Measurements from ENCODE around the gene LRP1B. TPM values are rescaled to one million over a fixed set of nuclear protein-coding genes. Genes with fewer than 3 reads are reported as not detected.
A peak's percentile ranks its signal among the peaks of the same experiment; 100 is the strongest.

Gene LRP1B
- total RNA-seq, 1 experiment from 2014 or later: 0.11 TPM

DNA sequence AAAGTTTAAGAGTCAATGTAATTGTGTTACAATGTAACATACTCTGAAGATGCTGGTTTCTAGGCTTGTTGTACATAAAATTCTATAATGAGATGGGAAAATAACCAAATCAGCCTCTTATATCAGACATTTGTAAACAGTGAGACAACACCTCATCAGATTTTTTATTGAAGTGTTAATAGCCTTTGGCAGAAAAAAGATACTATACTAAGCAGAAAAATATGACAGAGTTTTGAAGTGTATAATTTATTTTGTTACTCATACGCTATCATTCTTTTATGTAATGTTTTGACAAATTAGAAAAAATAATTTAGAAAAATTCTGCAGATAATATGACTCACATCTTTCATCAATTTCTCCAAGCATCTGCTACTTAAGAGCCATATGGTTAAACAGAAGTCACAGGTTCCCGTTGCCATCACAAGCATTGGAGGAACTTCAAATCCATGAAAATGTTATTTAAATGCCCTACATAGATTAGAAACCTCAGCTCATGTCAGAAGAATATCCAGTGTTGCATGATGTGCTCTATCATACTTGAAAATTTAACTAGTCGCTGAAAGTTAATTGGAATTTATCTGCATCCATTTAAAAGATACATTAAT is 535.4 kb downstream of the LRP1B start:
- no peak for DNase-seq (ENCODE audit: low read depth)

DNA sequence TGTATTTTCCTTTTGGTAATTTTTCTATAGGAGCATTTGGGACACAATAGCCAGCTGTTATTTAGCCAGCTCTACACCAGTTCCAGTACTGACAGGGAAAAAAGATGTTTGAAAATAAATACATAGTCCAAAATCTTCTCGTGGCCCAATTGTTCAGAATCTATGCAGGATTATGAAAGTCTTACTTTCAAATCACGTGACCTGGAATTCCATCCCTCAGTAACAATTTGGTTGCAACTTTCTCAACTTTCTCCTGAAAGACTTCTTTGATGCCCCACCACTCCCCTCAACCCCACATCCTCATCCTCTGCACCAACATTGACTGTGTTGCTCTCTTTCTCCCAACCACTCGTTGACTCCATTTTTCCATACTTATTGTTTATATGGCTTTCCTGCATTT is 539.0 kb downstream of the LRP1B start:
- no peak for DNase-seq (ENCODE audit: low read depth)

DNA sequence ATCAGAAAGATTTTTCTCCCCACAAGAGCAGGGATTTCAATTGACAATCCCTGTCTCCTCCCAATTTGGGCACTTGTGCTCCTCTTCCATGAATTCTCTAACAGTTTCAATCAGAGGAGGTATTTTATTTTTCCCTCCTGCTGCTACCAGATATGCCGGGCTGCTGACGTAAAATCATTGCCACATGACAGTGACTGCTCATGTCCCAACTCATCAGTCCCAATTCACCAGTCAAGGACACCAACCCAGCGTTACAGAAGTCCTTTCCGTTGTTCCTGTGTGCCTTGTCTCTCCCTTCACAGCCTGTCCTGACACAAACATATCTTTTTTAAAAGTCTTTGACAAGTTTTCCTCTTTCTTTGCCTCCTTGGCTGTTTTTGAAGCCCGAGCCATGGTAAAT is 540.2 kb downstream of the LRP1B start:
- DNase-seq (ENCODE audit: low read depth): no peak

DNA sequence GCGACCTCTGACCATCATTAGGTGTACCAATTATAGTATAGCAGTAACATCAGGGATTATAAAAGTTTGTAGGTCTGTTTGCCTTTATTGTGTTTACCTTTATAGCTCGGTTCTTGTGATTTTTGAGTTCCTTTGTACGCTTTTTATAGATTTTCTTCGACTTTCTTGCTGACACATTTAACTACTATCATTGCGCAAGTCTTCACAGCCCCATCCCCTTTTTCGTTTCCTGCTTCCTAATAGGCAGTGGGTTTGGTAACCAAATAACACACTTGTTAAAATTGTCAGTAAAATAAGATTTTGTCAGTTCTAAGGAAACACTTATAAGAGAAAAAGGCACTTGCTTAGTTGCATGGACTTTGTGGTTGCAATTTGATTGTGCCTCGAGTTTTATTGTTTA is 541.5 kb downstream of the LRP1B start:
- no peak for DNase-seq (ENCODE audit: low read depth)

DNA sequence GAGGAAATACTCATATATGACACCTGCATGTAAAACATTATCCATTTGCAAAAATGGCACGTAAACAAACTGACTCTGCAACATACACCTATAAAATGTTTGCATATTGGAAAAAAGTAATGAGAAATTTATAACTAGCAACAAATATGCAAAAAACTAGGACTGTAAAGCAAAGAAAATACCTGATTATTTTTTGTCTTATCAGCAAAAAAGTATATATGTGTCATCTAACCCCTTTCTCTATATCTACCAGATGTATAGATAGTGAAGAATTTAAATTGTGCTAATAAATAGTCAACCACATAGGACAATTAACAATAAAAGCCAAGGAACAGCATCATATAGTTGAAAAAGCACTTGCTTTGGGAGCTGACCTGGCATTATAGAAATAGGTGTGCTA is 543.8 kb downstream of the LRP1B start:
- no peak for DNase-seq (ENCODE audit: low read depth)

DNA sequence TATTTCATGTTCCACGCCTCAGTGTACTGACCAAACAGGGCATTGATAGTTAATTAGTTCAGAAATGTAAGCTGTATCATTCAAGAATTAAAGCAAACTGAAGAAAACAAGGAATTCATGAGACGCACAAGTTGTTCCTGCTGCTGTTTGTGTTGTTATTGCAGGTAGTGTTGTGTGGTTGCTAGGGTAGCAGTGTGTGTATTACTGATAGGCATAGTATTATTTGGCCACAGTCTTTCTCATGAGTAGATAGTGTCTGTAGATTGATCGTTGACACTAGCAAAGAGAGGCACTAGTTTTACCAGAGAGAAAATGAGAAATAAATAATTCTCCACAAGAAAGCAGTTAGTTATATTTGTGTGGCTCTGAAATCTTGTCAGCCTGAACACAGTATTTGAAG is 548.6 kb downstream of the LRP1B start:
- no peak for DNase-seq (ENCODE audit: low read depth)

DNA sequence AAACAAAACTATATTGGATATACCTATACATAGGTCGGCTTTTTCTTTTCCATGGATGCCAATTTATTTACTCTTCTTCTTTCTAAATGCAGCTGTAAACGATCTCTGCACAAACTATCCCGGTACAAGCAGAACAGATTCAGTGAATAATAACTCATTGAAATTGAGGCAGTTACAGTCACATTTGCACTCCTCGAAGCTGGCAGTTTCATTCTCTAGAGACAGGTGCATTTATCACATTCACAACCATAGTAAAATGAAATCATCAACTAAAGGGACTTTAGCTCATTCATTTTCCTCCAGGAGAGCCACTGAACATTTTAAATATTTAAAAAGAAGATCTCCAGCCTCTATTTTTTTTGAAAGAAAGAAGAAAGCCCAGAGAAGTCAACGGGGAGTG is 551.7 kb downstream of the LRP1B start:
- DNase-seq (ENCODE audit: low read depth): no peak

DNA sequence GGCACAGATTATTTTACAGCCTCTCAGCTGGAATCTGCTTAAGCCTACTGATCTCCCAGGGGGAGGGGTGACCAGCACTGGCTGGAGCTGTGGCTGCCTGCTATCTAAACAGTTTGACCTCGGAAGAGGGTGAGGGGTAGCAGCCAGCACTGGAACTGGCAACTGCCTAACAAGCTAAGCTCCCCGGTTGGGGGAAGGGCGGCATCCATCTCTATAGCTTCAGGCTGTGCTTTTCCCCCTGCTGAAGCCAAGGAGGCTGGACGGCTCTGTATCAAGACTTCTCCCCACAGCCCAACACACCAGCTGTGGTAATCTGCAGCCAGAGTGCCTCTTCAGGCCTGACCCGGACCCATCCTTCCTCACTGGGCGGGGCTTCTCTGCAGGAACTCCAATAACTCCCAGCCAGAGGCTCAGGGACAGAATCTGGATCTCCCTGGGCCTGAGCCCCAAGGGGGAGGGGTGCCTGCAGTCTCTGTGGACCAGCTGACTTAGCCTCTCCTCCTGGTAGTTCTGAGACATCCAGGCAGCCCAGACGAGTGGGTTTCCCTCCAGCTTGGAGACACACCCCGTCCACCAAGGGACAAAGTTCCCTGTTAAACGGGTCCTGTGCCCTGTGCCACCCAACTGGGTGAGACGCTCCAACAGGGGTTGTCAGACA is 560.2 kb downstream of the LRP1B start:
- no peak for DNase-seq (ENCODE audit: low read depth)

DNA sequence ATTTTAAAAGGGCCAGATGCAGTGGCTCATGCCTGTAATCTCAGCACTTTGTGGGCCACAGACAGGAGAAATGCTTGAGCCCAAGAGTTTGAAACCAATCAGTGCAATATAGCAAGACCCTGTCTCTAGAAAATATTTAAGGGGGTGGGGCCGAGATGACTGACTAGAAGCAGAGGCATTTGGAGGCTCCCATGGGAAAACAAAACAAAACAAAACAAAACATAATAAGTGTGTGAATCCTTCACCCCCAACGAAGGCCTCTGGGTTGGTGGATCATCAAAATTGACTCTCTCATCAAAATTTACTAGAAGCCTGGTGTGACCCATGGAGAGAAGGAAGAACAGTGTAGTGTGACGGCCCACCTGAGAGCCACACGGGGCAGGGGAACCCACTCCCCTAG is 560.9 kb downstream of the LRP1B start:
- no peak for DNase-seq (ENCODE audit: low read depth)

DNA sequence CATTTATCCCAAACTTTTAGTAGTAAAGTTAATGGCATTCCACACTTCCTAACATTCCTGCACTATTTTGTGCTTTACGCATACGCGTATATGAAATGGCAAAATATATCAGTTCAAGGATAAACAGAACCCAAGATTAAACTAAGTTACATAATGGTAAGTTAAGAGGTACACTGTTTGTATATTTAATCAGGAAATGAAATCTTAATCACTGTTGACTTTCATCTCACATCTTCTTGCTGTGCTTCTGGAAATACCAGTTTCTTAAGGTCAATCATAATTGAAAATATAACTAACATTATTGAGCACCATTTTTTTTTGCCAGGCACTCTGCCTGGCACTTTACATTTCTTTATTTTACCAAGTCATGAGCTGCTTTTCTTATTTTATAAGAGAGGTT is 565.2 kb downstream of the LRP1B start:
- no peak for DNase-seq (ENCODE audit: low read depth)

DNA sequence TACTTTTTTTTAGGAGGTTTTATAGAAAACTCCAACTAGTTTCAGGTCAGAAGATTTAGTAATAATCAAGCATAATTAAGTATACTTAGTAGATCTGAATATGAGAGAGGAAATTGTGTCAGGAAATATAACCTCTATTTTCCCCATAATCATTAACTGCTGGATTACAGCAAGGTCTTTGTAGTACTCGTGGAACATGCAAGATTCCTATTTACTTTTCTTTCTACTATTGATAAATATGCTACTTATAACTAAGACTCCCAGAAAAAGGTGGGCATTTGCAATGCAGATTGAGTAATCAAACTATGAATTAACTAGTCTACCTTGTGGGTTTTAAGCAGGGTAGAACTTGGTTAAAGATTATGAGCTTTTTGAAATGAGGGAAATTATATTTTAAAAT is 570.1 kb downstream of the LRP1B start:
- DNase-seq (ENCODE audit: low read depth): no peak

DNA sequence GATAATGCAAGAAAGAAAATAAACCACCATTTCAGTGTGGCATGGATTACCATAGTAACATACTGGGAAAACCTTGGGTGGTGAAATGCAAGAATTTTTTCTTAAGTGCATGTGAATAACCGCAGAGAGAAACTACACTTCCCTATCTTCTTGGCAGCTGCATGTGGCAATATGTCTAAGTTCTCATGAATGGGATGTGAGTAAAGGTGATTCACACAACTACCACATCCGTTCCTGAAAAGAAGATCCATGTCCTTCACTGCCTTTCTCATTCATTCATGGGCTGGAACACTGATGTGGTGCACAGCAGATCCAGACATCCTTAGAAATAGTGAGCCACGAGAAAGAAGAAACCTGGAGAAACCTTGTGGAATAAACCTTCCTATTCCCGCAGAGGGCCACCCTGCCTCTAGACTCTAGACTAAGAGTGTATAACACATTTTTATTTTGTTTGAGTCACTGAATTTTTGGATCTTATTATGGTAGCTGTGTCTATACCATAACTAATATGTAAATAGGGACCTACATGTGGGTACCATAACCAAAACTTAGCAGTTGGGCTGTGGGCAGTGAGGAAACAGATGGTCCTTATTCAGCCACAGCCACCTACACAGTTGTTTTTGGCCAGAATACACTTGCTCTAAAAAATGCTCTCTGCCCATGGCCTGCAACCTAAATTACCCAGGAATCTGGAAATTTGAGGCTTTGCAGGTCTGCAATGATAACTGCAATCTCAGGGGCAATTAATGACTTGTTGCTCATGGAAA is 573.3 kb downstream of the LRP1B start:
- peak; percentile 93 for DNase-seq (ENCODE audit: low read depth)

DNA sequence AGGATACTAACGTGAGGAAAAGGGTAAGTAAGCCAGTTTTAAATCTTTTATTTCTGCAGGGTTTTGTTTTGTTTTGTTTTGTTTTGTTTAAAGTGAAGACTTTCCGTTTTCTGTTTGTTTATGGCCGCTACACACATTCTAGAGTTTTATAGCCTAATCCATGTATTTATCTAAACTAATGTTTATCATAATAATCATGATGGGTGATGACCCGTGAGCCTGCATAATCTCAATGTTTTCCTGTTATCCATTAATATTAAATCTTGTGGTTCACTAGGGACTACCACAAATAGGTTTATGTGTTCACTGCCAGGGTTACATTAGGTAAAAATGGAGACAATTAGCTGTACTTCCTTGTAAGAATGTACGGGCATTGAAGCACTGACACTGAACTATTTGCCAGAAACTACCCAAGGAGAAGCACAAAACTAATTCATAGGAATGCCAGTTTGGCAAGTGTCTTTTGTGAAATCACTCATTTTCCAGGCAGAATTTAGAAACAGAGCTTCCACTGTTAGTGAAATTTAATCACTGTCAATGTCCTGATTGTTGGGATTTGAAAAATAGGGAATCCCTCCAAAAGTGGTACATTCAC is 574.8 kb downstream of the LRP1B start:
- DNase-seq (ENCODE audit: low read depth): no peak

DNA sequence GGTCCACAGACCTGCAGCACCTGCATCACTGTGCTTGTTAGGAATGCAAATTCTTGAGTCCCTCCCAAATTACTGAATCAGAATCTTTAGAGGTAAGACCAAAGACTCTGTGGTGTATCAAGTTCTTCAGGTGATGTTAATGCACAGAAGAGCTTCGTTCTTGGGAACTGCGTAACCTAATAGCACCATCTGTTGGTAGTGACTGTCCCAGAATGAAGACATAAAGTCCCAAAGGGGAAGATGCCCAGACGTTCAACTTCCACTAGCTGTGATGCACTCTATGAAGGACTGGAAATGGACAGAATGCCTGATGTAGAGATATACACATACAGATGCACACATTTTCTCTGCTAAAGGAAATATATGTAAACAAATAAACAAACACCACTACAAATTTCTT is 576.0 kb downstream of the LRP1B start:
- DNase-seq (ENCODE audit: low read depth): peak; percentile 38

DNA sequence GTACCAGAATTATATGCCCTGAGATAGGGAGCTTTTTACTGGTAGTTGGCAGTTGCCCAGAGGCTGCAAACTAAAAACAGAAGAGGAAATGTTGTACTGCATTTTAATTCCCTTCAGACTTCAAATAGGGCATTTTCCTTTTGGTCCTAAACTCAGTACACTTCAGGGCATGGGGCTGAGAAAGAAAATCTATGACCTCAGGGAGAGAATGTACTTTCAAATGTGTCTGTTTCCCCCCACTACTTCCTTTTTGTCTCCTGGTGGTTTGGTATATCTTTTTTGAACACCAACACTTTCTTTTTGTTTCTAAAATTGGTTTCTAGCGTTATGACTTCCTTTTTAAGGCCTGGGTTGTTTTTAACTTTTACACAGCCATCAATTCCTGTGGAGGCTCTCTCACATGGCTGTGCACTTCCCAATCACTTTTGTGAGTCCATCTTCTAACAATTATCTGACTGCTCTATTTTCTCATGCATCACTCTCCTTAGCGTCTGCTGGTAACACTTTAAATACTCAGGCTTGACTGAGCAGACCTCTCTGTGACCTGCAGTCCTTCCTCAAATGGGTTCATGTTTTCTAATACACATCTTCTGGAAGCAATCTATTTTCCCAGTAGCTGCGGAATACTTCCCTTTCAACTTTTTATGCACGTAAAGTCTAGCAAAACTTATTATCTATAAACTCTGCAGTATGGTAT is 596.0 kb downstream of the LRP1B start:
- DNase-seq (ENCODE audit: low read depth): no peak

DNA sequence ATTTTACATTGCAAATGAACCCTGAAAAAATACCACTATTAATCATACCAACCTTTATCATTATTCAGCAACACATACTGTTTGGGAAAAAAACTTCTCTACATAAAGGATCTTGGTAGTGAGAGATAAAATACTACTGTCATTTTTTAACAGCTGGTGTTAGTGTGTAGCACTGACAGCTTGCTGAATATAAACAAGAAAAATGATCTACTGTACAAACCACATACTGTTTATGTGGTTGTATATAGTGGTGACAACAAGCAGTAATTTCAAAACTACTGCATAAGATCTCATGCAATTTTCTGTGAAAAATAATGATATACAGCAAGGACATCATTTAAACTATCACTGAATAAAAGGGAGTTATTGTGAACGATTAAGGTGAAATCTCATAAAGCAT is 601.2 kb downstream of the LRP1B start:
- DNase-seq (ENCODE audit: low read depth): peak; percentile 18

DNA sequence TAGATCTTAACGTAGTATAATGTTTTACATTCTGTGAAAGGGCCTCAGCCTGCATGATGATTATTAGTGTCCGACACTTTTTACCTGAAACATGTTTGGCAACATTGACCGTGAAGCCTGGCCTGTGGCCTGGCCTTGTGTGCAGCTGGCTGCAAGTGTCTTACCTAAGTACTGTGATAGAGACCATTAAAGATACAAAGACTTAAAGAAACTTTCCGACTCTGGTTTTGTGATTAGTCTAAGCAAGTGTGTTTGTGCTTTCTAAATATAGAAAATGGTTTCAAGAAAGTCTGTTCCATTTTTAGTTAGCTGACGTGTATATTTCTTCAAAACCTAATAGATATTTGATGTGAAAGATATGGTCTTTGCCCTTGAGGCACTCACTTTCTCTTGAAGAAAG is 601.8 kb downstream of the LRP1B start:
- DNase-seq (ENCODE audit: low read depth): no peak

DNA sequence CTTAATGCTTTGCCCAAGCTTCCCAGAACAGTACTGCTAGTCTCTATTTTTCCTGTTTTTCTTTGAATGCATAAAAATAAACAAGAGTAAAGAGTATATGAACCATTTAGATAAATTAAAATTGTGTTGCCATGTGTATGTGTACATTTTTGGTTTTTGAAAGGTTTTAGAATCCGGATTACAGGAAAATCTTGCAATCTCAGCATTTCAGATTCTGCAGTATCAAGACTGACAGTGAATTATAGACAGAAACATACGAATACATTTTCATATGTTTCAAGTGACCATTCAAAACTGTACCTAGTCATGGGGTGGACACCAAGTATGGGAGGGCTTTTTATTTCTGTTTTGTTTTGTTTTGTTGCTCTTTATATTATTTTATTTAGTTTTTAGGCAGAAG is 604.1 kb downstream of the LRP1B start:
- no peak for DNase-seq (ENCODE audit: low read depth)

DNA sequence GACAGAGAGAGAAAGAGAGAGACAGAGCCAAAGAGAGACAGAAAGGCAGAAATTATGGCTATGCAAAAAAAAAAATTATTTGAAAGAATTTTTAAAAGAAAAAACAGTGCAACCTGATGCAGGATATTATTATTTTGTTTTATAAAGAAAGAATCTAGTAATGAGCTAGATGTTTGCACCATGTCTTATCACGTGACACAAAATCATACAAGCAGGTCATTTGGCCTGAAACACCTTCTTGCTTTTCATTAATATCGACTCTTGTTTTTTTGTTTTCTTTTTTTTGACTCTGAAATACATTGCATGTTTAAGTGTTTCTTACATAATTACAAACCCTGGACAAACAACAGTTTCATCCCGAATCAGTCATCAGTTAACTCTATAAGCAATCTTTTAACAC is 606.0 kb downstream of the LRP1B start:
- DNase-seq (ENCODE audit: low read depth): no peak

DNA sequence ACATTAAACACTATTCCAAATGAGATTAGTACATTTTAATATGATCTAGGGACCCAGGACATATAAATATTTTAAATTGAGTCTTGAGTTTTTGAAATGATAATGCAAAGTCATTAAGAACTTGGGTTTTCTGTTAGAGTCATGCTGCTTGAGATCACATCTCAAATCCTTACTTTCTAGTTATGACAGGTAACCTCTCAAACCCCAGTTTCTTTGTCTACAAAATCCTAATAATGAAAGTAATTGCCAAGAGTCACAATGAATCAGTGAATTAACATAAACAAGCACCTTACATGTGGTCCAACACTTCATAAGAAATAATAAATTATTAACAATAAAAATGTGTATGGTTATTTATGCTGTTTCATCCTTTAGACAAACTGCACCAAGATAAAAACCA is 607.6 kb downstream of the LRP1B start:
- no peak for DNase-seq (ENCODE audit: low read depth)

DNA sequence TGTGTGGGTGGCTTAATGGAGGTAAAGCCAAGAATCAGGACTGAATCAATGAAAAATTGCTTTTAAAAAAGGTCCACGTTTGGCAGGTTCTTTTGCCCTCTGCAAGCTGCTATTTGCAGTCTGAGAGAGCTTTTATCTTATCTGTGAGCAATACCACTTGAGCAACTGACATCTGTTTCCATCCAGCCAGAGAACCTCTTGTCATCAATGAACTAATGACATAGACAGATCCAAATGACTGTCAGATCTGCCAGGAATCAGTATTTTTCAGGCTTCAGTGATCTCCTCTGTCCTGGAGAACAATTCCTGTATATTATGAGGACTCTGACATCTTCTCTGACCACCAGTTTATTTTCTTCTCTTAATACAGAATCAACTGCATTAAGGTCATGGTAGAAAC is 608.1 kb downstream of the LRP1B start:
- no peak for DNase-seq (ENCODE audit: low read depth)

DNA sequence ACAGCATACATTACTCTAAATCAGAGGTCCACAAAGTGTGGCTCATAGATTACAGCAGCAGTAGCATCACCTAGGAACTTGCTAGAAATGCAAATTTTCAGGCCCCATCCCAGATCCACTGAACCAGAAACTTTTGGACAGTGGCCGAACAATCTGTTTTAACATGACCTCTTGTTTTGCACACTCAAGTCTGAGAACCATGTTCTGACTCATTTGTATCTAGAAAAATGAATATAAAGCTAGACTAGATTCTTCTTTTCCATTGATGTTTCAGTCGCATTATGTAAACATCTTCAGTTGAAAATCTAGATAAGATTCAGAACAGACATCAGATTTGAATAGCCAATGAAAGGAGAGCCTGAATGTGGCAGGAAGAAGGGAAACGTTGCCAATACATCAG is 608.8 kb downstream of the LRP1B start:
- no peak for DNase-seq (ENCODE audit: low read depth)

All from LHCN-M2 (cell line).